HEK293 (cell line): ENCODE measurements around the gene FAM193A.

Experiments
- CTCF ChIA-PET: fragments of 350-600 bp; formaldehyde crosslinking; extraction: SDS; loops from one replicate; lab custom pipeline; 2021; ENCODE audit warnings: antibody characterized with exemption; lab: Yijun Ruan, JAX
- POLR2A ChIA-PET: fragments of 300-600 bp; formaldehyde crosslinking; extraction: SDS; loops from one replicate; lab custom pipeline; 2020; ENCODE audit warnings: antibody characterized with exemption, inconsistent platforms; lab: Yijun Ruan, JAX
- H3K27ac ChIP-seq: fragments of 200-500 bp; sonication (Bioruptor generic); 2 replicates; pipeline ENCODE4 v1.5.1; 2014; ENCODE audit warnings: low read depth, low read length, control low read depth, inconsistent platforms; ENCODE audit errors: extremely low read depth
- H3K36me3 ChIP-seq, 2 experiments: fragments of 200-500 bp in 1 of 2; sonication (Bioruptor generic) in 1 of 2; 1 replicate in 1 of 2; 2 replicates in 1 of 2; pipeline ENCODE4 v1.5.1; 2014 to 2017; ENCODE audit warnings: inconsistent platforms in 2 of 2, low read length in 2 of 2; ENCODE audit not compliant: control insufficient read depth in 2 of 2, insufficient read depth in 1 of 2
- H3K4me1 ChIP-seq: fragments of 200-500 bp; sonication (Bioruptor generic); 2 replicates; pipeline ENCODE4 v1.5.1; 2014; ENCODE audit warnings: mild to moderate bottlenecking, low read length, inconsistent platforms; ENCODE audit not compliant: control insufficient read depth, insufficient read depth
- H3K4me3 ChIP-seq: 2 replicates; pipeline ENCODE4 v1.5.1; 2011; ENCODE audit warnings: low read depth, mild to moderate bottlenecking, control low read depth, low read length, moderate library complexity
- H3K9me3 ChIP-seq: fragments of 200-500 bp; sonication (Bioruptor generic); 2 replicates; pipeline ENCODE4 v1.5.1; 2014; ENCODE audit warnings: low read depth, low read length, inconsistent platforms; ENCODE audit not compliant: control insufficient read depth, insufficient read depth
- BCL11A ChIP-seq: fragments of 450-650 bp; formaldehyde crosslinking; IDR thresholded peaks from 2 replicates; pipeline ENCODE4 v1.5.1; 2016; ENCODE audit warnings: low read depth, missing biosample characterization, missing genetic modification characterization
- EGR2 ChIP-seq: fragments of 450-650 bp; formaldehyde crosslinking; IDR thresholded peaks from 2 replicates; pipeline ENCODE4 v1.5.1; 2016; ENCODE audit warnings: low read depth, missing biosample characterization, missing genetic modification characterization
- PRDM4 ChIP-seq: fragments of 450-650 bp; formaldehyde crosslinking; IDR thresholded peaks from 2 replicates; pipeline ENCODE4 v1.5.1; 2017; ENCODE audit warnings: missing biosample characterization, missing genetic modification characterization
- SCRT2 ChIP-seq: fragments of 450-650 bp; formaldehyde crosslinking; IDR thresholded peaks from 2 replicates; pipeline ENCODE4 v1.5.1; 2016; ENCODE audit warnings: missing biosample characterization, missing genetic modification characterization
- SP7 ChIP-seq: fragments of 450-650 bp; formaldehyde crosslinking; IDR thresholded peaks from 2 replicates; pipeline ENCODE4 v1.5.1; 2016; ENCODE audit warnings: missing biosample characterization, missing genetic modification characterization
- TRIM28 ChIP-seq: IDR thresholded peaks from 2 replicates; pipeline ENCODE4 v1.6.1; 2011; ENCODE audit warnings: low read length, control low read depth, borderline replicate concordance
- ZBTB11 ChIP-seq: fragments of 450-650 bp; formaldehyde crosslinking; conservative IDR thresholded peaks from 2 replicates; pipeline ENCODE4 v1.5.1; 2016; ENCODE audit warnings: low read depth, missing biosample characterization, missing genetic modification characterization
- ZNF114 ChIP-seq: fragments of 450-650 bp; formaldehyde crosslinking; IDR thresholded peaks from 2 replicates; pipeline ENCODE4 v1.5.0; 2017; ENCODE audit warnings: missing biosample characterization, missing genetic modification characterization
- ZNF121 ChIP-seq: fragments of 450-650 bp; formaldehyde crosslinking; IDR thresholded peaks from 2 replicates; pipeline ENCODE4 v1.5.1; 2016; ENCODE audit warnings: missing biosample characterization, missing genetic modification characterization
- ZNF132 ChIP-seq: fragments of 450-650 bp; formaldehyde crosslinking; IDR thresholded peaks from 2 replicates; pipeline ENCODE4 v1.5.1; 2017; ENCODE audit warnings: missing biosample characterization, missing genetic modification characterization, borderline replicate concordance
- ZNF211 ChIP-seq: fragments of 450-650 bp; formaldehyde crosslinking; IDR thresholded peaks from 2 replicates; pipeline ENCODE4 v1.5.1; 2016; ENCODE audit warnings: low read depth, missing biosample characterization, missing genetic modification characterization
- ZNF214 ChIP-seq: fragments of 450-650 bp; formaldehyde crosslinking; IDR thresholded peaks from 2 replicates; pipeline ENCODE4 v1.5.1; 2017; ENCODE audit warnings: missing biosample characterization, mild to moderate bottlenecking, missing genetic modification characterization, borderline replicate concordance
- ZNF324 ChIP-seq: fragments of 450-650 bp; formaldehyde crosslinking; IDR thresholded peaks from 2 replicates; pipeline ENCODE4 v1.5.1; 2016; ENCODE audit warnings: missing biosample characterization, missing genetic modification characterization
- ZNF366 ChIP-seq: fragments of 450-650 bp; formaldehyde crosslinking; conservative IDR thresholded peaks from 2 replicates; pipeline ENCODE4 v1.5.1; 2016; ENCODE audit warnings: missing biosample characterization, missing genetic modification characterization
- ZNF433 ChIP-seq: fragments of 450-650 bp; formaldehyde crosslinking; IDR thresholded peaks from 2 replicates; pipeline ENCODE4 v1.5.1; 2016; ENCODE audit warnings: missing biosample characterization, missing genetic modification characterization, low read depth
- ZNF513 ChIP-seq: fragments of 450-650 bp; IDR thresholded peaks from 2 replicates; pipeline ENCODE4 v1.5.1; 2018; ENCODE audit warnings: missing biosample characterization, missing genetic modification characterization
- ZNF548 ChIP-seq: fragments of 450-650 bp; formaldehyde crosslinking; IDR thresholded peaks from 2 replicates; pipeline ENCODE4 v1.5.1; 2016; ENCODE audit warnings: missing biosample characterization, missing genetic modification characterization
- ZNF621 ChIP-seq: fragments of 450-650 bp; formaldehyde crosslinking; IDR thresholded peaks from 2 replicates; pipeline ENCODE4 v1.5.1; 2017; ENCODE audit warnings: missing biosample characterization, missing genetic modification characterization
- ZNF658 ChIP-seq: fragments of 450-650 bp; formaldehyde crosslinking; IDR thresholded peaks from 2 replicates; pipeline ENCODE4; 2016; ENCODE audit warnings: missing biosample characterization, missing genetic modification characterization
- ZNF768 ChIP-seq: fragments of 450-650 bp; formaldehyde crosslinking; IDR thresholded peaks from 2 replicates; pipeline ENCODE4 v1.5.1; 2018; ENCODE audit warnings: missing biosample characterization, mild to moderate bottlenecking, missing genetic modification characterization
- ZNF785 ChIP-seq: fragments of 450-650 bp; formaldehyde crosslinking; IDR thresholded peaks from 2 replicates; pipeline ENCODE4 v1.5.1; 2016; ENCODE audit warnings: missing biosample characterization, missing genetic modification characterization
- ZNF791 ChIP-seq: fragments of 450-650 bp; formaldehyde crosslinking; IDR thresholded peaks from 2 replicates; pipeline ENCODE4 v1.5.1; 2016; ENCODE audit warnings: missing biosample characterization, missing genetic modification characterization
- TF ChIP-seq, protein P1 (sequence below): fragments of 450-650 bp; formaldehyde crosslinking; IDR thresholded peaks from 2 replicates; pipeline ENCODE4 v1.5.1; 2017; ENCODE audit warnings: missing biosample characterization, missing genetic modification characterization

FAM193A gene

GRCh38 chr4:2572076-2572475 is 35.6 kb downstream of the FAM193A start (continued):
- no peak for TF ChIP-seq PRDM4 (tag by site-specific recombination)
- no peak for TF ChIP-seq ZNF433
- TF ChIP-seq ZNF132 = no peak
- no peak for TF ChIP-seq BCL11A (tag by site-specific recombination)
- TF ChIP-seq SP7 (tag by site-specific recombination) = no peak
- no peak for TF ChIP-seq ZNF114 (tag by site-specific recombination)
- no peak for TF ChIP-seq ZNF214

DNA sequence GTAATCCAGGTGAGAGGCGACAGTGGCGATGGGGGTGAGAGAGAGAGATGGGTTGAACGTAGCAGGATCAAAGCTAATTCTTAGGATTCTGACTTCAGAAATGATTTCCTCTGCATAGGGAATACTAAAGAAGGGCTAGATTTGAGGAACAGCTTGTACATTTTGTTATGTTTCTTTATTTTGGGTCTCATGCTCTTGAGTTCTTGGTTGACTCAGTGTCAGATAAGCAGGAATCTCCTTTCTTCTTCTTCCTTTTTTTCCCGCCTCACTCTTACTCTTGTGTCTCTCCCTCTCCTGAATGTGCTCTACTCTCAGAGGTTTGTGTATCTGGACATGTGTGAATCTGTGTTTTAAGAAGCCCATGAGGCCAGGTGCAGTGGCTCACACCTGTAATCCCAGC is 36.4 kb downstream of the FAM193A start:
- Histone ChIP-seq H3K36me3 (peaks cover 0 to 12% of the 10 kb centered on the region in 2 experiments; a peak in 1 of 3 replicates), H3K27ac (no peak overlapping the region), H3K9me3 (no peaks in the 10 kb centered on the region), H3K4me3 (no peak overlapping the region), H3K4me1 (no peaks in the 10 kb centered on the region)
- POLR2A ChIA-PET = interaction anchor here (0.6 kb wide), 1 partner anchor 109 kb away, joined by 6 read pairs; no protein-coding TSS in a partner anchor
- no peak for TF ChIP-seq ZNF366
- no peak for TF ChIP-seq ZNF121 (tag by site-specific recombination)
- no peak for TF ChIP-seq ZNF621
- TF ChIP-seq ZNF658 (tag by site-specific recombination) = no peak
- TF ChIP-seq ZNF785 = no peak
- TF ChIP-seq ZNF768 = no peak
- TF ChIP-seq ZBTB11 (tag by site-specific recombination) = no peak
- TF ChIP-seq ZNF791 (tag by site-specific recombination) = no peak
- TF ChIP-seq ZNF211 (tag by site-specific recombination) = no peak
- TF ChIP-seq SCRT2 (tag by site-specific recombination) = no peak
- no peak for TF ChIP-seq ZNF513 (tag by site-specific recombination)
- TF ChIP-seq TRIM28 = no peak
- TF ChIP-seq, protein P1, sequence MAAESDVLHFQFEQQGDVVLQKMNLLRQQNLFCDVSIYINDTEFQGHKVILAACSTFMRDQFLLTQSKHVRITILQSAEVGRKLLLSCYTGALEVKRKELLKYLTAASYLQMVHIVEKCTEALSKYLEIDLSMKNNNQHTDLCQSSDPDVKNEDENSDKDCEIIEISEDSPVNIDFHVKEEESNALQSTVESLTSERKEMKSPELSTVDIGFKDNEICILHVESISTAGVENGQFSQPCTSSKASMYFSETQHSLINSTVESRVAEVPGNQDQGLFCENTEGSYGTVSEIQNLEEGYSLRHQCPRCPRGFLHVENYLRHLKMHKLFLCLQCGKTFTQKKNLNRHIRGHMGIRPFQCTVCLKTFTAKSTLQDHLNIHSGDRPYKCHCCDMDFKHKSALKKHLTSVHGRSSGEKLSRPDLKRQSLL = no peak
- no peak for TF ChIP-seq ZNF324 (tag by site-specific recombination)
- TF ChIP-seq ZNF548 = no peak
- no peak for TF ChIP-seq EGR2 (tag by site-specific recombination)
- CTCF ChIA-PET = no interaction called here
